HG03064 (cell line): ENCODE results near the gene CTRB1.

Experiments used
- ATAC-seq: cut with Tn5 transposase; IDR thresholded peaks from one replicate; pipeline ENCODE4 v1.9.1; 2021; ENCODE audit warnings: low read depth; ENCODE audit not compliant: unreplicated experiment

CTRB1 gene

GRCh38 chr16:75251280-75252048, 32.7 kb downstream of the CTRB1 start, which contains the start of gene BCAR1:
Gene BCAR1 (minus strand): TSS chr16:75251624. CDS start chr16:75251482, 142 bp downstream.
- peak; percentile 65 for ATAC-seq

GRCh38 chr16:75252049-75252864, 33.5 kb downstream of the CTRB1 start:
- ATAC-seq: no peak

- ATAC-seq: no peak
Measured at GRCh38 chr16:75252946-75253911, 34.4 kb downstream of the CTRB1 start.

GRCh38 chr16:75254359-75254837, 35.6 kb downstream of the CTRB1 start:
- no peak for ATAC-seq

GRCh38 chr16:75256059-75256571, 37.3 kb downstream of the CTRB1 start:
- no peak for ATAC-seq

GRCh38 chr16:75256696-75257343, 38.0 kb downstream of the CTRB1 start:
- no peak for ATAC-seq

- no peak for ATAC-seq
Measured at GRCh38 chr16:75257886-75258806, 39.4 kb downstream of the CTRB1 start.

- ATAC-seq: no peak
Measured at GRCh38 chr16:75258807-75259141, 40.0 kb downstream of the CTRB1 start.

- no peak for ATAC-seq
Measured at GRCh38 chr16:75260851-75261589, 42.2 kb downstream of the CTRB1 start.

- no peak for ATAC-seq
Measured at GRCh38 chr16:75261590-75262078, 42.8 kb downstream of the CTRB1 start.

- ATAC-seq: no peak
Measured at GRCh38 chr16:75262104-75262799, 43.5 kb downstream of the CTRB1 start.

- no peak for ATAC-seq
Measured at GRCh38 chr16:75262800-75263127, 44.0 kb downstream of the CTRB1 start.

- no peak for ATAC-seq
Measured at GRCh38 chr16:75263291-75263962, 44.6 kb downstream of the CTRB1 start.

GRCh38 chr16:75263963-75264445, 45.2 kb downstream of the CTRB1 start:
- no peak for ATAC-seq

GRCh38 chr16:75264457-75264998, 45.7 kb downstream of the CTRB1 start:
- no peak for ATAC-seq
